ENCODE data around the gene COL4A6.

GRCh38 chrX:108484251-108484650 is 46.0 kb upstream of the COL4A6 start:
- TF ChIP-seq, protein P1, sequence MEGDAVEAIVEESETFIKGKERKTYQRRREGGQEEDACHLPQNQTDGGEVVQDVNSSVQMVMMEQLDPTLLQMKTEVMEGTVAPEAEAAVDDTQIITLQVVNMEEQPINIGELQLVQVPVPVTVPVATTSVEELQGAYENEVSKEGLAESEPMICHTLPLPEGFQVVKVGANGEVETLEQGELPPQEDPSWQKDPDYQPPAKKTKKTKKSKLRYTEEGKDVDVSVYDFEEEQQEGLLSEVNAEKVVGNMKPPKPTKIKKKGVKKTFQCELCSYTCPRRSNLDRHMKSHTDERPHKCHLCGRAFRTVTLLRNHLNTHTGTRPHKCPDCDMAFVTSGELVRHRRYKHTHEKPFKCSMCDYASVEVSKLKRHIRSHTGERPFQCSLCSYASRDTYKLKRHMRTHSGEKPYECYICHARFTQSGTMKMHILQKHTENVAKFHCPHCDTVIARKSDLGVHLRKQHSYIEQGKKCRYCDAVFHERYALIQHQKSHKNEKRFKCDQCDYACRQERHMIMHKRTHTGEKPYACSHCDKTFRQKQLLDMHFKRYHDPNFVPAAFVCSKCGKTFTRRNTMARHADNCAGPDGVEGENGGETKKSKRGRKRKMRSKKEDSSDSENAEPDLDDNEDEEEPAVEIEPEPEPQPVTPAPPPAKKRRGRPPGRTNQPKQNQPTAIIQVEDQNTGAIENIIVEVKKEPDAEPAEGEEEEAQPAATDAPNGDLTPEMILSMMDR (conservative IDR thresholded peaks at IDR 0.05): no peak
- no peak for TF ChIP-seq ZFX (IDR thresholded peaks at IDR 0.05)

Measured in C4-2B (cell line).